ENCODE measurements around the gene SFSWAP. TPM values are rescaled to one million over a fixed set of nuclear protein-coding genes. Genes with fewer than 3 reads are reported as not detected.
"Not testable (repeated sequence)": the region's sequence is repeated elsewhere in the genome, so short reads cannot be mapped to it uniquely, and the experiment has no call there.

SFSWAP gene
- total RNA-seq, 4 donors from 2014 or later, result 45.9 to 66.2 (median 55.4) TPM

GRCh38 chr12:131737150-131737827 is 26.4 kb downstream of the SFSWAP start:
- TF ChIP-seq EP300 (IDR thresholded peaks at IDR 0.05; ENCODE audit: low read depth), result no peak
- no peak for TF ChIP-seq POLR2AphosphoS5 (IDR thresholded peaks at IDR 0.05)
- TF ChIP-seq CTCF (IDR thresholded peaks at IDR 0.05), result no peak
- TF ChIP-seq POLR2A (IDR thresholded peaks at IDR 0.05), result no peak

GRCh38 chr12:131738196-131738595 is 27.3 kb downstream of the SFSWAP start:
- Histone ChIP-seq H3K36me3 (peaks cover 0 to 40% (median 14%) of the 10 kb centered on the region in 4 donors), H3K9me3 (no peaks in the 10 kb centered on the region), H3K4me3 (no peak overlapping the region), H3K27ac (no peak overlapping the region), H3K4me1 (no peaks in the 10 kb centered on the region), H3K27me3 (no peaks in the 10 kb centered on the region)
- intact Hi-C loops (cut with DNase I; ENCODE audit: low total_unique reads), result no loop called here
- 87 to 92% methylated on average over 5 of the region's 5 CpGs for WGBS, 2 donors (ENCODE audit: low coverage in 1 of 2)
- in situ Hi-C loops (cut with MboI; ENCODE audit: low pct_ligation_motif_present in 1 of 4, low pct_unique_long_range_greater_than_20kb in 1 of 4, low sequenced_read_pairs in 3 of 4), result no loop called here
- TF ChIP-seq POLR2AphosphoS5 (IDR thresholded peaks at IDR 0.05) (no peak), POLR2A (IDR thresholded peaks at IDR 0.05) (no peak), EP300 (IDR thresholded peaks at IDR 0.05; ENCODE audit: low read depth) (no peak), CTCF (IDR thresholded peaks at IDR 0.05) (no peak)
- DNase-seq, result no peak

More at GRCh38 chr12:131737150-131737827, 26.4 kb downstream of the SFSWAP start:
- no peak for DNase-seq
- Histone ChIP-seq H3K4me1 (no peaks in the 10 kb centered on the region), H3K36me3 (peaks cover 0 to 34% (median 16%) of the 10 kb centered on the region in 4 donors), H3K27me3 (no peaks in the 10 kb centered on the region), H3K27ac (no peak overlapping the region), H3K9me3 (no peaks in the 10 kb centered on the region), H3K4me3 (no peak overlapping the region)
- in situ Hi-C loops (cut with MboI; ENCODE audit: low pct_ligation_motif_present in 1 of 4, low pct_unique_long_range_greater_than_20kb in 1 of 4, low sequenced_read_pairs in 3 of 4) (no loop called here), intact Hi-C loops (cut with DNase I; ENCODE audit: low total_unique reads) (no loop called here)
- WGBS, 2 donors (ENCODE audit: low coverage in 1 of 2), result 83 to 92% methylated on average over 12 to 21 of the region's 21 CpGs

GRCh38 chr12:131740626-131741025 is 29.7 kb downstream of the SFSWAP start:
- Histone ChIP-seq H3K9me3 (peaks cover 0 to 4% of the 10 kb centered on the region in 2 donors), H3K27ac (no peak overlapping the region), H3K4me1 (no peaks in the 10 kb centered on the region), H3K4me3 (no peak overlapping the region), H3K36me3 (peaks cover 0 to 43% (median 8%) of the 10 kb centered on the region in 4 donors), H3K27me3 (no peaks in the 10 kb centered on the region)
- in situ Hi-C loops (cut with MboI; ENCODE audit: low pct_ligation_motif_present in 1 of 4, low pct_unique_long_range_greater_than_20kb in 1 of 4, low sequenced_read_pairs in 3 of 4), result no loop called here
- no peak for DNase-seq
- TF ChIP-seq POLR2AphosphoS5 (IDR thresholded peaks at IDR 0.05), result no peak
- no peak for TF ChIP-seq EP300 (IDR thresholded peaks at IDR 0.05; ENCODE audit: low read depth)
- TF ChIP-seq CTCF (IDR thresholded peaks at IDR 0.05), result no peak
- WGBS, 2 donors (ENCODE audit: low coverage in 1 of 2), result 71 to 84% methylated on average over 2 of the region's 2 CpGs
- intact Hi-C loops (cut with DNase I; ENCODE audit: low total_unique reads), result no loop called here

- WGBS, 2 donors (ENCODE audit: low coverage in 1 of 2), result 95 to 100% methylated on average over 3 of the region's 3 CpGs
- intact Hi-C loops (cut with DNase I; ENCODE audit: low total_unique reads); H3K27ac ChIP-seq; DNase-seq; in situ Hi-C loops (cut with MboI; ENCODE audit: low pct_ligation_motif_present in 1 of 4, low pct_unique_long_range_greater_than_20kb in 1 of 4, low sequenced_read_pairs in 3 of 4); H3K4me1 ChIP-seq; H3K4me3 ChIP-seq; H3K9me3 ChIP-seq; H3K27me3 ChIP-seq: not testable (repeated sequence)
- peaks cover 0 to 39% (median 12%) of the 10 kb centered on the region in 4 donors for H3K36me3 ChIP-seq
These were observed 31.9 kb downstream of the SFSWAP start for GRCh38 chr12:131742761-131743160.

- H3K36me3 ChIP-seq, result peaks cover 0 to 44% (median 13%) of the 10 kb centered on the region in 4 donors
- WGBS, 2 donors (ENCODE audit: low coverage in 1 of 2), result 97% methylated on average over 6 of the region's 8 CpGs; no CpG with 5 or more reads in 1 of the 2 donors
- DNase-seq; in situ Hi-C loops (cut with MboI; ENCODE audit: low pct_ligation_motif_present in 1 of 4, low pct_unique_long_range_greater_than_20kb in 1 of 4, low sequenced_read_pairs in 3 of 4); H3K4me3 ChIP-seq; H3K27me3 ChIP-seq; intact Hi-C loops (cut with DNase I; ENCODE audit: low total_unique reads); H3K27ac ChIP-seq; H3K4me1 ChIP-seq; H3K9me3 ChIP-seq: not testable (repeated sequence)
These were observed 32.5 kb downstream of the SFSWAP start for GRCh38 chr12:131743410-131743809.

DNA sequence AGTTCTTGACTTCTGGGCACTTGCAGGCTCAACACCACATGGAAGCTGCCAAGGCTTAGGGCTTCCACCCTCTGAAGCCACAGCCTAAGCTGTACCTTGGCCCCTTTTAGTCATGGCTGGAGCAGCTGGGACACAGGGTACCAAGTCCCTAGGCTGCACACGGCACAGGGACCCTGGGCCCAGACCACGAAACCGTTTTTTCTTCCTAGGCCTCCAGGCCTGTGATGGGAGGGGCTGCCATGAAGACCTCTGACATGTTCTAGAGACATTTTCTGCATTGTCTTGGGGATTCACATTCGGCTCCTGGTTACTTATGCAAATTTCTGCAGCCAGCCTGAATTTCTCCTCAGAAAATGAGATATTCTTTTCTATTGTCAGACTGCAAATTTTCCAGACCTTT is 33.0 kb downstream of the SFSWAP start:
- intact Hi-C loops (cut with DNase I; ENCODE audit: low total_unique reads), result not testable (repeated sequence)
- 99% methylated on average over 4 of the region's 4 CpGs; no CpG with 5 or more reads in 1 of the 2 donors for WGBS, 2 donors (ENCODE audit: low coverage in 1 of 2)

GRCh38 chr12:131744675-131745074 is 33.8 kb downstream of the SFSWAP start:
- intact Hi-C loops (cut with DNase I; ENCODE audit: low total_unique reads); DNase-seq; H3K4me1 ChIP-seq; H3K27ac ChIP-seq; H3K27me3 ChIP-seq; in situ Hi-C loops (cut with MboI; ENCODE audit: low pct_ligation_motif_present in 1 of 4, low pct_unique_long_range_greater_than_20kb in 1 of 4, low sequenced_read_pairs in 3 of 4); H3K4me3 ChIP-seq; H3K9me3 ChIP-seq: not testable (repeated sequence)
- 100% methylated on average over 1 of the region's 1 CpG for WGBS, 2 donors (ENCODE audit: low coverage in 1 of 2)
- H3K36me3 ChIP-seq, result peaks cover 0 to 43% (median 11%) of the 10 kb centered on the region in 4 donors

More for the DNA sequence above, 33.0 kb downstream of the SFSWAP start:
- DNase-seq; H3K4me1 ChIP-seq; H3K27me3 ChIP-seq; H3K4me3 ChIP-seq; H3K9me3 ChIP-seq; in situ Hi-C loops (cut with MboI; ENCODE audit: low pct_ligation_motif_present in 1 of 4, low pct_unique_long_range_greater_than_20kb in 1 of 4, low sequenced_read_pairs in 3 of 4); H3K27ac ChIP-seq: not testable (repeated sequence)
- peaks cover 0 to 44% (median 13%) of the 10 kb centered on the region in 4 donors for H3K36me3 ChIP-seq

All from transverse colon (tissue), 4 donors.